Measurements from ENCODE around the gene USP11.

GRCh38 chrX:47264483-47265173 is 31.8 kb downstream of the USP11 start:
- no peak for TF ChIP-seq CTCF (IDR thresholded peaks at IDR 0.05)
- TF ChIP-seq POLR2A (IDR thresholded peaks at IDR 0.05), result no peak

Data from testis (tissue), 2 donors.